Adrenal gland (tissue), 5 donors: ENCODE results near the gene TMEM207.

Source experiments
- CTCF ChIP-seq, 6 experiments: fragments of 450-650 bp in 4 of 6; fragments of 200-600 bp in 2 of 6; sonication (generic) in 1 of 6; IDR thresholded peaks; 1 replicate in 5 of 6; 2 replicates in 1 of 6; pipeline versions ENCODE4 v1.5.1 to v1.8.0; 2016 to 2021; ENCODE audit warnings: antibody characterized with exemption in 6 of 6, mild to moderate bottlenecking in 2 of 6, moderate library complexity in 1 of 6
- POLR2A ChIP-seq, 2 donors: fragments of 450-650 bp; IDR thresholded peaks; one replicate each; pipeline ENCODE4 v1.6.1; 2017; ENCODE audit warnings: antibody characterized with exemption in 2 of 2, mild to moderate bottlenecking in 2 of 2, moderate library complexity in 1 of 2
- donor health status: DM: no; HTN: no; CAD: no.

DNA sequence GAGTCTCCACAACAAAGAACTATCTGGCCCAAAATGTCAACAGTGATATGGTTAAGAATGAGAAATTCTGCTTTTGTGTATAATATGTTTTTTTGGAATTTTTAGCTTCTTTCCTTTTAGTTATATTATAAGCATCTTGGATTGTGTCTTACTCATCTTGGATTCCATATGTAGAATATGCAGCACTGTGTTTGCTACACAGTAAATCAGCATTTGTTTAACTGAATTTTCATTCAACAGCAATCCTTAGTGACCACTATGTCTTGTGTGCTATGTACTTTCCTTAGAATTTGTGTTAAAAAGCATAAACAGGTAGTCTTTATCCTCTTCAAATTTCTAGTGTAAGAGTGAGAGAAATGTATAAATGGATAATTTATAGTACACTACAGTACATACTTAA, 18.2 kb upstream of the TMEM207 start:
- no peak for TF ChIP-seq CTCF (IDR thresholded peaks at IDR 0.05)
- no peak for TF ChIP-seq POLR2A (IDR thresholded peaks at IDR 0.05)
